Amniotic epithelial cell (primary cell): ENCODE measurements around the gene DISC1.
"Not testable (repeated sequence)": the region's sequence is repeated elsewhere in the genome, so short reads cannot be mapped to it uniquely, and the experiment has no call there.

Experiments
- DNase-seq: peaks from one replicate; pipeline ENCODE4 v3.0.0-alpha.2; 2010; ENCODE audit warnings: low read depth

DISC1 gene

GRCh38 chr1:231959225-231959884 lies 332.8 kb downstream of the DISC1 start:
- no peak for DNase-seq

- not testable (repeated sequence) for DNase-seq
These were observed 335.2 kb downstream of the DISC1 start for GRCh38 chr1:231961801-231962200.

DNA sequence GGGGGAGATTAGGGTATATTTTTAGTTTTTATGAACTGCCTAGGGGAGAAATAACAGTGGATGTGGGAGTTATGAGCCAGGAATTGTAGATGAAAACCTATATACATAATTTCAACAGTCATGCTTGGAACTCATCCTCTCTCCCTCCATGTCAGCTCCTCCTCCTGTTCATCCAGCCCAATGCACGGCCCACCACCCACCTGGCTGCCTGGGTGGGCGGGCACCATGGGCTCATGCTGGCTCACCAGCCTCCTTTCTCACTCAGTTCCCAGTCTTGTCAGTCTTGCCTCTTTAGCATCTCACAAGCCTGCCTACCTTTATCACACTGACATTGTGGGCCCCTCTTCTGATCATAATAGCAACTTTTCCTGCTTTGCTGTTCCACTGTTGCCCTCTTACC lies 336.0 kb downstream of the DISC1 start:
- no peak for DNase-seq

GRCh38 chr1:231964241-231964640 lies 337.7 kb downstream of the DISC1 start:
- no peak for DNase-seq

GRCh38 chr1:231964961-231965360 lies 338.4 kb downstream of the DISC1 start:
- no peak for DNase-seq

DNA sequence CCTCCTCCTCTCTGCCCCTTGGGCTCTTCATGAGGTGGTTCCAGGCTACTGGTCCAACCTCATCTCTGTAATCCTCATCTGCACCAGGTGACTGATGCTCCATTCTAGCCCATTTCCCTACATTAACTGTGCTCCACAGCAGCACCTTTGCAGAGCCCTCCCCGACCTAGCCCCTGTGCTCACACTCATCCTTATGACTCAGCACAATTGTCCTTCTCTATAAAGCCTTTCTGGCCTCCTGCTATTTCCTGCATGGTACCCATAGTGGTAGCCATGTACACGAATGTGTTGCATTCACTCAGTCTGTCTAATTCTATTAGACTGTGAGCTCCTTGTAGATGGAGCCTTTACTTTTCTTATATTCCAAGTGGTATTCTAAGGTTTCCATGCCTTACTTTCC lies 339.0 kb downstream of the DISC1 start:
- DNase-seq: no peak

DNA sequence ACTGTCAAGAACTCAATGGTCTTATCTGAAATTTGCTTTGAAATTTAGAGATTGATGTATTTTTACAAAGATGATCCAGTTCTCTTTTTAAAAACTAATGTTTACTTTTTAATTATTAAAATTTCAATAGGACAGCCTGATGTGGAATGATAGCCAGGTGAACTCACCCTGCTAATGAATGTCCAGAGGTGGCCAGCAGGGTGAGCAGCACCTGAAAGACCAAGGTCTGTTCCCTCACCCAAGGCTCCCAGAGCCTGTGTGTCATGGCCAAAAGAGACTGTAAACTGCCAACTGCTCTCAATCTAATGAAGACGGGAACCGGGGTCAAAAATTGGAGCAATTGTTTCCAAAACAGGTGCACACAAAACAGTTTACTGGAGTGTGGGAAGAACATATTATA lies 340.4 kb downstream of the DISC1 start:
- DNase-seq: no peak

DNA sequence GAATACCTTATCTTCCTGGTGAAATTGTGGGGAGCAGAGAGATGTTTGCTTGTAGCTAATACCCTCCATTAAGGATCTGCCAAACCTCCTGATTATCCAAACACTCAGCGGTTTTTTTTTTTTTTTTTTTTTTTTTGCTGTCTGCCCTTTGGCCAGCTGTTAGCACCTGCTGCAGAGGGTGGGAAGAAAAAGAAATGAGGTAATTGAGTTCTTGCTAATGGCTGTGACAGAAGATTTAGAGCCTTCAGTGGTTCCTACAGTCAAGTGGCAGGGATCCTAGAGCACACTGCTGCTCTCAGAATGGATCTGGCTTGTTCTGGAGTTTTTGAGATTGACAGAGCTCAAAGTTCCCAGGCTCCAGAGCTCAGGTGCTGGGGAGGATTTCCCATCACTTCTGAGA lies 342.5 kb downstream of the DISC1 start:
- DNase-seq: no peak

GRCh38 chr1:231969761-231970160 lies 343.2 kb downstream of the DISC1 start:
- not testable (repeated sequence) for DNase-seq

DNA sequence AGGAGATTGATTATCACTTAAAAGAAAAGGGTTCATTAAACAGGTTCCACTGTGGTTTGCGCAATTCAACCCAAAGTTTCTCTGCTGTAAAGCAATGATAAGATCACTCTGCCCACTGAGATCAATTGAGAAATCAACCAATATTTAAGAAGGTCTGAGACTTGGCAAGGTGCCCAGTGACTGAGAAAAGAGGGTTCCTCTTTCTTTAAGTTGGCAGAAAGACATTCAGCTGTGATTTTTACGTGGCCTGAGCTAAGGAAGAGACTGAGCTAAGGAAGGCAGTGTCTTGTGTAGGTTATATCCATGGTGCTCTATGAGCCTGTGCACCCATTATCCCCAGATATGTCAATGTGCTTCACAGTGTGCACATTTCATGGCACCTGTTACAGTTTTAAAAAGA lies 344.1 kb downstream of the DISC1 start:
- no peak for DNase-seq

DNA sequence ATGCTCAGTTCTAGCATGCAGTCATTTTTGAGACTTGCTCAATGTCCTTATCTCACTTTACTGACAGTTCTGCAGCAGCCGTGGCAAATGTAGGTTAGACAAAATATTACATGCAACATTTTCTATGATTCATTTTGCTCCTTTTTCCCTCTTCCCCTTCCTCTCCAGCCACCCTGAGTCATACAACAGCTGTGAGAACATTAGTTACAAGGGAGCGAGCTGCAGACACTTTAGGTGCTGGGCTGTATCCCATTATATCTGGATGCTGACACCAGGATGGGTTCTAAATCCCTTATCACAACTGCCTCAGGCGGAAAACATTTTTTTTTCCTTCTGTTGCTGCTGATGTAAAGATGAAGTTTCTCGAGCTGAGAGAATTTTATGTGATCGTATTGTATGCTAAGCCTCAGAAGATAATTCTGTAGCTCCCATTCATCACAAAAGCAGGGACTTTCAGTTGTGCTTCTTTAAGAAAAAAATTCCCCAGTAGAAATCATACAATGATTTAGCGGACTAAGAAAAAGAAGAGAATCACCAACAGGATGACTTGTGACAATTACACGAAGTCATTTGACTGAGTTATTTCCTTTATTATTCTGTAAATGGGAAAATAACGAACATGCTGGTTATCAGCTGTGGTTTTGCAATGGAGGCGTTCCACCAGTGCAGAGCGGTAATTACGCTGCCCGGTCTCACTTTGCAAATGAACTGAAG lies 345.0 kb downstream of the DISC1 start:
- DNase-seq: peak; percentile 87

DNA sequence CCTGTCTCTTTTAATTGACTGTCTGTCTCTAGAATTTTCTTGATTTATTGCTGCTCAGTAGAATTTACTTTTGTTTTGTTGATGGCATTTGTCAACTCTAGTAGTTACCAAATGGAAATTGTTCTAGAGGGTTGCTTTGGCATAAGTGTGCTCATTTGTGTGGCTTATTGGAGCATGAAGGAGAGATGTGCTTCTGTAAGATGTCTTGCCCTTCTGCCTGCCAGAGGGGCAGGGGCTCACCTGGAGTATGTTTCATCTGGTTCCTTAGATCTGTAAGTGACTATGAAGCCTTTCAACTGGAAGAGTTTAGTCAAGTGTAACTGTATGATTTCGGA lies 345.5 kb downstream of the DISC1 start:
- no peak for DNase-seq

GRCh38 chr1:231973830-231974229 lies 347.2 kb downstream of the DISC1 start:
- peak; percentile 7 for DNase-seq

- DNase-seq: no peak
These were observed 349.6 kb downstream of the DISC1 start for GRCh38 chr1:231976231-231976630.

DNA sequence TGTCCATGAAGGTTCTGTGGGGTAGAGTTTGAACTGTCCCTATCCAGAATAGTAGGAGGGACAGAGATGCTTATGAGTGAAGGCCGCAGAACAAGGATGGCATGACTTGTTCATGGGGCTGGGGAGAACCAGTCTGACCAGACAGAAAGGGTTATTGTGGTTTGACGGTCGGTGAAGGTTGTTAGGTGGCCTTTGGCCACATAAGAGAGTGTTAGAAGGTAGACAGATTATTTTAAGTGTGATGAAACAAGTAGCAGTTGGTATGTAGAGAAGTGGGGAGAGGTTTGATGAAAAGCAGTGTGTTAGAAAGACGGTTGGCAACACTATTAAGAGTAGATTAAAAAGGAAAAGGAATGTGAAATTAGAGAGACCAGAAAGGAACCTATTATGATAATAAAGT lies 355.1 kb downstream of the DISC1 start:
- DNase-seq: no peak

GRCh38 chr1:231982871-231983587 lies 356.4 kb downstream of the DISC1 start:
- no peak for DNase-seq

DNA sequence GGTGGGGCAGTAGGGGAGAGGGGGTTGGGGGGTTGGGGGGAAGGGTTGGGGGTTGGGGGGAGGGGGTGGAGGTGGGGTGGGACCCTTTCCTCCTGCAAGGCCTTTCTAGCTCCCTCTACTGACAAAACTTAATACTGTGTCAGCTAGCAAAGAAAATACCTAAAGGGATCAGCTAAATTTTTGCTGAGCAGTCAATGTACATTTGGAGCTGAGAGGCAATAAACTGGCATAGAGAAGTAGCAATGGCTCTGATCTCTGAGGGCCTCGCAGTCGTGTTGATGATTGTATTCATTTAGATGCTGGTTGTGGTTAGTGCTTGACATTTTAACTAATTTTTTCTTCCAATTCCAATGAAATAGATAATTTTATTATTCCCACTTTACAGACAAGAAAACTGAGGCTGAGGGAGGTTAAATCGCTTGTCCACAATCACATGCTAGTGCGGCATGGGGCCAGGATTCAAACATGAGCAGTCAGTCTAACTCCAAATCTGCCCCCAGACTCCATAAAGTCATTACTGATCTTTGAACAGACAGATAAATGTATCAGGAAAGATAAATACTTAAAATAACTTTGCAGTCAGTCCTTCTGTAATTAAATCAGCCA lies 357.1 kb downstream of the DISC1 start:
- no peak for DNase-seq

DNA sequence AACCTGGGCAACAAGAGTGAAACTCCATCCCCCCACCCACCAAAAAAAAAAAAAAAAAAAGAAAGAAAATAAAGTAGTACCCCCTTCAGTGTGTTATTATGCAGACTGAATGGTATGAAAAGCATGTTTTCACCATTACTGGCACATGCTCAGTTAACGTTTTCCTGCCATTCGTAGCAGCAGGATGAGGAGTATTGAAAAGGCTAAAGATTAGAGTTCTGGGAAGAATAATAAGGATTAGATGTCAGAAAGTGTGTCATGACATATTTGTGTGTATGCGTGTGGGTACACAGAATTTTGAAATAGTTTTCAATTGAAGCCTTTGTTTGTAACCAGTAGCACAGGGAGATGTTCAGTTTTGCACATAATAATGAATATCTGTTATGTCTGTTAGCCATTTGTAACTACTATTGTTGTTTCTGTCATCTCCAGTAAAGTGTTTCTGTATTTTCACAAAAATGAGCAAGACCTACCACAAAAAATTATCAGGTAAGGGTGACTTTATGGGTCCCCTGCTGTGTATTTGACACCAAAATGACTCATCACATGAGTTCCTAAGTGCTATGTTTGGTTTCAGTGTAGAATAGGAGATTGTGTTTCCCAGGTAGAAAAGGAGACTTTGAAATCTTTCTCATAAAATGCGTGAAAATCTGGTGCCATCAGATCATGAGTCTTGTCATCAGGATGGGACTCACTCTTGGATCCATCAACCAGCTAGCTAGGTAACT lies 358.9 kb downstream of the DISC1 start:
- no peak for DNase-seq

GRCh38 chr1:231986631-231987336 lies 360.2 kb downstream of the DISC1 start:
- DNase-seq: peak; percentile 17

- no peak for DNase-seq
These were observed 363.8 kb downstream of the DISC1 start for GRCh38 chr1:231990388-231990787.

- DNase-seq: no peak
These were observed 364.6 kb downstream of the DISC1 start for GRCh38 chr1:231991231-231991630.
